Vagina (tissue), 2 donors: Measurements from ENCODE around the gene NEK11. TPM values are rescaled to one million over a fixed set of nuclear protein-coding genes. Genes with fewer than 3 reads are reported as not detected.
A peak's percentile ranks its signal among the peaks of the same experiment; 100 is the strongest.
"Not testable (repeated sequence)": the region's sequence is repeated elsewhere in the genome, so short reads cannot be mapped to it uniquely, and the experiment has no call there.

Experiments used
- DNase-seq, 2 donors: peaks; one replicate each; pipeline ENCODE4 v3.0.0-alpha.2; 2017; ENCODE audit errors: extremely low spot score in 2 of 2
- H3K27ac ChIP-seq: fragments of 200-600 bp; sonication (generic); one replicate; pipeline ENCODE4 v1.5.1; 2019
- H3K27me3 ChIP-seq: fragments of 200-600 bp; sonication (generic); one replicate; pipeline ENCODE4 v1.5.1; 2019
- H3K36me3 ChIP-seq, 2 donors: fragments of 200-600 bp; sonication (generic); one replicate each; pipeline ENCODE4 v1.5.1; 2017 to 2019
- H3K4me1 ChIP-seq: fragments of 200-600 bp; sonication (generic); one replicate; pipeline ENCODE4 v1.5.1; 2019
- H3K4me3 ChIP-seq, 2 donors: fragments of 200-600 bp; sonication (generic); 1 replicate in 1 of 2; 2 replicates in 1 of 2; pipeline ENCODE4 v1.5.1; 2016 to 2019
- H3K9me3 ChIP-seq: fragments of 200-600 bp; sonication (generic); one replicate; pipeline ENCODE4 v1.5.1; 2019
- CTCF ChIP-seq, 3 experiments: fragments of 450-650 bp in 2 of 3; fragments of 200-600 bp in 1 of 3; sonication (generic) in 1 of 3; IDR thresholded peaks; one replicate each; pipeline ENCODE4 v1.5.1; 2017 to 2019; ENCODE audit warnings: antibody characterized with exemption in 3 of 3, mild to moderate bottlenecking in 2 of 3, moderate library complexity in 2 of 3
- POLR2A ChIP-seq, 2 donors: fragments of 450-650 bp; IDR thresholded peaks; one replicate each; pipeline ENCODE4 v1.6.1; 2017; ENCODE audit warnings: antibody characterized with exemption in 2 of 2, mild to moderate bottlenecking in 2 of 2, moderate library complexity in 2 of 2
- POLR2AphosphoS5 ChIP-seq, 2 donors: sonication (generic); formaldehyde crosslinking; IDR thresholded peaks; one replicate each; pipeline ENCODE4 v1.9.0; 2017; ENCODE audit warnings: antibody characterized with exemption in 2 of 2, mild to moderate bottlenecking in 2 of 2, low read depth in 1 of 2; ENCODE audit not compliant: insufficient read depth in 1 of 2
- intact Hi-C: fragments of 100-400 bp; cut with DNase I; formaldehyde crosslinking; loops from one replicate; pipeline ENCODE4 v1.15.1; 2023
- total RNA-seq: library from RNA; depleted of rRNA; stranded (reverse); fragments of >200 nt; gene quantifications from one replicate; pipeline ENCODE4 v1.2.3, GENCODE V29; 2016

NEK11 gene
- total RNA-seq, 1 donor from 2014 or later = 8.6 TPM

GRCh38 chr3:131360191-131360755 is 333.6 kb downstream of the NEK11 start:
- Histone ChIP-seq H3K36me3 (no peaks in the 10 kb centered on the region), H3K9me3 (no peaks in the 10 kb centered on the region), H3K4me1 (peaks cover 11% of the 10 kb centered on the region), H3K27ac (no peak overlapping the region), H3K4me3 (no peak overlapping the region), H3K27me3 (no peaks in the 10 kb centered on the region)
- no peak for TF ChIP-seq POLR2AphosphoS5 (IDR thresholded peaks at IDR 0.05; ENCODE audit: insufficient read depth in 1 of 2, low read depth in 1 of 2)
- no peak for TF ChIP-seq POLR2A (IDR thresholded peaks at IDR 0.05)
- TF ChIP-seq CTCF (IDR thresholded peaks at IDR 0.05) = no peak
- DNase-seq = no peak
- intact Hi-C loops = no loop called here

- H3K9me3 ChIP-seq, H3K27me3 ChIP-seq, DNase-seq, H3K27ac ChIP-seq, H3K36me3 ChIP-seq, intact Hi-C loops: not testable (repeated sequence)
- Histone ChIP-seq H3K4me1 (peaks cover 11% of the 10 kb centered on the region), H3K4me3 (peak overlapping the region in 1 of 2 donors; percentile 59)
Observed at GRCh38 chr3:131361066-131361463, 334.4 kb downstream of the NEK11 start.

GRCh38 chr3:131361464-131362421 is 335.1 kb downstream of the NEK11 start:
- Histone ChIP-seq H3K9me3 (no peaks in the 10 kb centered on the region), H3K36me3 (no peaks in the 10 kb centered on the region), H3K27me3 (no peaks in the 10 kb centered on the region), H3K4me3 (peak overlapping the region; percentile 51 to 59), H3K4me1 (peaks cover 11% of the 10 kb centered on the region), H3K27ac (peak overlapping the region; percentile 30)
- DNase-seq = no peak
- no peak for TF ChIP-seq CTCF (IDR thresholded peaks at IDR 0.05)
- TF ChIP-seq POLR2AphosphoS5 (IDR thresholded peaks at IDR 0.05; ENCODE audit: insufficient read depth in 1 of 2, low read depth in 1 of 2) = peak in 1 of 2 donors; percentile 47
- intact Hi-C loops = no loop called here

- TF ChIP-seq CTCF (IDR thresholded peaks at IDR 0.05) (no peak), POLR2AphosphoS5 (IDR thresholded peaks at IDR 0.05; ENCODE audit: insufficient read depth in 1 of 2, low read depth in 1 of 2) (no peak), POLR2A (IDR thresholded peaks at IDR 0.05) (no peak)
- DNase-seq = no peak
- Histone ChIP-seq H3K4me3 (no peak overlapping the region), H3K27me3 (no peaks in the 10 kb centered on the region), H3K4me1 (peaks cover 11% of the 10 kb centered on the region), H3K36me3 (no peaks in the 10 kb centered on the region), H3K27ac (no peak overlapping the region), H3K9me3 (no peaks in the 10 kb centered on the region)
- intact Hi-C loops = no loop called here
Observed at GRCh38 chr3:131363275-131363674, 336.6 kb downstream of the NEK11 start.

GRCh38 chr3:131370935-131371687 is 344.4 kb downstream of the NEK11 start:
- Histone ChIP-seq H3K4me1 (no peaks in the 10 kb centered on the region), H3K27me3 (no peaks in the 10 kb centered on the region), H3K9me3 (no peaks in the 10 kb centered on the region), H3K27ac (no peak overlapping the region), H3K4me3 (no peak overlapping the region), H3K36me3 (no peaks in the 10 kb centered on the region)
- DNase-seq = no peak
- TF ChIP-seq POLR2A (IDR thresholded peaks at IDR 0.05) (no peak), CTCF (IDR thresholded peaks at IDR 0.05) (no peak)
- intact Hi-C loops = no loop called here
